HepG2 (cell line): ENCODE data around the gene NCLN. TPM values are rescaled to one million over a fixed set of nuclear protein-coding genes. Genes with fewer than 3 reads are reported as not detected.
A peak's percentile ranks its signal among the peaks of the same experiment; 100 is the strongest.

Experiments
- ATAC-seq: fragments of 200-7000 bp; cut with Tn5 transposase; 3 replicates; pipeline ENCODE4 v1.9.1; 2020; ENCODE audit warnings: mild to moderate bottlenecking, moderate library complexity
- BruUV-seq: library from RNA; stranded (reverse); fragments of 400-500 nt; replicated peaks from 2 replicates; lab custom pipeline; 2021; lab: Mats Ljungman, UMichigan
- CTCF ChIA-PET: fragments of 300-600 bp; formaldehyde crosslinking; extraction: SDS; loops from one replicate; lab custom pipeline; 2021; ENCODE audit warnings: low total read pairs, inconsistent platforms, low intra/inter-chr PET ratio; lab: Yijun Ruan, JAX
- POLR2A ChIA-PET: fragments of 350-600 bp; sonication (Branson Sonifier 250); formaldehyde crosslinking; loops from one replicate; lab custom pipeline; 2020; ENCODE audit warnings: antibody characterized with exemption, inconsistent platforms; lab: Yijun Ruan, JAX
- DNase-seq: peaks from one replicate; pipeline ENCODE4 v3.0.0-alpha.2; 2015; ENCODE audit warnings: low spot score
- FAIRE-seq: peaks from 3 replicates; lab custom pipeline; 2011; peaks lifted over from hg19 to GRCh38; lab: Jason Lieb, UNC
- H2AFZ ChIP-seq: one replicate; pipeline ENCODE4 v1.6.1; 2011; ENCODE audit warnings: low read length, inconsistent platforms
- H3K27ac ChIP-seq: fragments of 300-600 bp; 3 replicates; pipeline ENCODE4 v1.8.0; 2011; ENCODE audit warnings: mixed run types, mild to moderate bottlenecking, mixed read lengths, low read length, inconsistent platforms; ENCODE audit not compliant: insufficient read depth; ENCODE audit errors: extremely low read length
- H3K27me3 ChIP-seq, 2 experiments: fragments of 200-600 bp in 1 of 2; 2 replicates in 1 of 2; 3 replicates in 1 of 2; pipeline versions ENCODE4 v1.6.0 to v1.8.0; 2011; ENCODE audit warnings: low read length in 2 of 2, mild to moderate bottlenecking in 2 of 2, moderate library complexity in 2 of 2, inconsistent platforms in 1 of 2; ENCODE audit not compliant: insufficient read depth in 2 of 2, control insufficient read depth in 1 of 2
- H3K36me3 ChIP-seq, 2 experiments: fragments of 200-600 bp in 1 of 2; replicated peaks in 1 of 2; 2 replicates in 1 of 2; 3 replicates in 1 of 2; pipeline versions ENCODE4 v1.5.1 to v1.8.0; 2011; ENCODE audit warnings: low read length in 2 of 2, inconsistent platforms in 1 of 2; ENCODE audit not compliant: insufficient read depth in 2 of 2, control insufficient read depth in 1 of 2
- H3K4me1 ChIP-seq: 2 replicates; pipeline ENCODE4 v1.5.1; 2012; ENCODE audit warnings: low read length, inconsistent platforms; ENCODE audit not compliant: insufficient read depth
- H3K4me2 ChIP-seq: 2 replicates; pipeline ENCODE4 v1.6.0; 2011; ENCODE audit warnings: low read depth, low read length, inconsistent platforms
- H3K4me3 ChIP-seq, 3 experiments: fragments of 200-600 bp in 1 of 3; sonication (generic), shearing (Covaris generic) in 1 of 3; replicated peaks in 1 of 3; 2 replicates each; pipeline ENCODE4 v1.5.1; 2011 to 2016; ENCODE audit warnings: low read length in 3 of 3, inconsistent platforms in 2 of 3, low read depth in 2 of 3, mild to moderate bottlenecking in 2 of 3, control low read depth in 1 of 3, mixed read lengths in 1 of 3; ENCODE audit not compliant: insufficient read depth in 1 of 3
- H3K79me2 ChIP-seq: one replicate; pipeline ENCODE4 v1.6.1; 2011; ENCODE audit warnings: low read length, inconsistent platforms; ENCODE audit not compliant: insufficient read depth
- H3K9ac ChIP-seq: 2 replicates; pipeline ENCODE4 v1.6.0; 2011; ENCODE audit warnings: mild to moderate bottlenecking, low read depth, low read length, inconsistent platforms; ENCODE audit not compliant: insufficient read depth
- H3K9me3 ChIP-seq: 2 replicates; pipeline ENCODE4 v1.5.1; 2012; ENCODE audit warnings: mild to moderate bottlenecking, low read length
- H4K20me1 ChIP-seq: 2 replicates; pipeline ENCODE4 v1.6.0; 2011; ENCODE audit warnings: inconsistent platforms, mild to moderate bottlenecking, low read length, moderate library complexity; ENCODE audit not compliant: insufficient read depth
- CENPX ChIP-seq: sonication (generic); formaldehyde crosslinking; IDR thresholded peaks from 2 replicates; pipeline ENCODE4 v1.9.0; 2021; ENCODE audit warnings: mild to moderate bottlenecking, missing genetic modification reagents, moderate library complexity
- FOXC1 ChIP-seq: sonication (generic); formaldehyde crosslinking; IDR thresholded peaks from 2 replicates; pipeline ENCODE4 v1.8.0; 2022; ENCODE audit warnings: mild to moderate bottlenecking, missing genetic modification reagents, borderline replicate concordance
- HBP1 ChIP-seq: IDR thresholded peaks from 2 replicates; pipeline ENCODE4 v1.6.1; 2016; ENCODE audit warnings: low read depth, control low read depth
- NFE2L2 ChIP-seq: fragments of 150-350 bp; IDR thresholded peaks from 2 replicates; pipeline ENCODE4 v1.6.1; 2014; ENCODE audit warnings: low read length
- RFX3 ChIP-seq: IDR thresholded peaks from 2 replicates; pipeline ENCODE4 v1.6.1; 2016; ENCODE audit warnings: missing biosample characterization, missing genetic modification reagents
- RORA ChIP-seq: sonication (generic); formaldehyde crosslinking; IDR thresholded peaks from 2 replicates; pipeline ENCODE4 v1.5.0; 2020; ENCODE audit warnings: mild to moderate bottlenecking, missing genetic modification reagents, moderate library complexity
- ZNF883 ChIP-seq: sonication (generic); formaldehyde crosslinking; IDR thresholded peaks from 2 replicates; pipeline ENCODE4 v1.5.1; 2020; ENCODE audit warnings: mild to moderate bottlenecking, missing genetic modification reagents; ENCODE audit errors: not compliant biosample characterization
- WGBS: methylation state at CpG from one replicate; pipeline ENCODE4 v1.1.6; 2017; ENCODE audit warnings: low lambda C conversion rate; 5-methylcytosine and 5-hydroxymethylcytosine counted together
- in situ Hi-C: cut with HindIII; loops from 2 replicates; pipeline ENCODE4 v1.10.0; 2017; ENCODE audit warnings: low pct_unique_long_range_greater_than_20kb; ENCODE audit not compliant: extremely low pct_ligation_motif_present
- intact Hi-C: fragments of 100-400 bp; cut with micrococcal nuclease; formaldehyde crosslinking; loops from one replicate; pipeline ENCODE4 v1.10.0; 2022; ENCODE audit not compliant: unreplicated experiment
- polyA plus RNA-seq, 8 experiments: library from polyadenylated mRNA; depleted of rRNA in 3 of 8; stranded (reverse) in 7 of 8; unstranded in 1 of 8; fragments of >200 nt; fragmentation: Illumina TruSeq in 4 of 8; extraction: Trizol in 4 of 8; gene quantifications; 2 replicates each; pipeline versions ENCODE4 v1.2.1 to v1.2.3, GENCODE V29; 2011 to 2016; ENCODE audit warnings: low read depth in 4 of 8, missing spikeins in 1 of 8, mixed read lengths in 1 of 8; ENCODE audit not compliant: insufficient read depth in 1 of 8
- total RNA-seq, 5 experiments: library from RNA; depleted of rRNA; stranded (reverse); fragments of >200 nt; fragmentation: Illumina TruSeq; extraction: Trizol; gene quantifications; 2 replicates each; pipeline ENCODE4 v1.2.3, GENCODE V29; 2016; ENCODE audit warnings: low read depth in 1 of 5
- TF ChIP-seq, protein P1 (sequence below): sonication (generic); formaldehyde crosslinking; IDR thresholded peaks from 2 replicates; pipeline ENCODE4 v1.5.1; 2020; ENCODE audit warnings: mild to moderate bottlenecking, missing genetic modification reagents, moderate library complexity
- TF ChIP-seq, protein P2 (sequence below): sonication (generic); formaldehyde crosslinking; IDR thresholded peaks from 2 replicates; pipeline ENCODE4 v1.4.0; 2020; ENCODE audit warnings: missing genetic modification reagents
- TF ChIP-seq, protein P3 (sequence below): sonication (generic); formaldehyde crosslinking; IDR thresholded peaks from 2 replicates; pipeline ENCODE4 v1.4.0; 2020; ENCODE audit warnings: missing genetic modification reagents

NCLN gene
- total and polyA plus RNA-seq, 2 of the 13 experiments (the other 11 are each of a cell fraction or from before 2014, with no cell fraction given): 42.6 to 56.0 TPM

DNA sequence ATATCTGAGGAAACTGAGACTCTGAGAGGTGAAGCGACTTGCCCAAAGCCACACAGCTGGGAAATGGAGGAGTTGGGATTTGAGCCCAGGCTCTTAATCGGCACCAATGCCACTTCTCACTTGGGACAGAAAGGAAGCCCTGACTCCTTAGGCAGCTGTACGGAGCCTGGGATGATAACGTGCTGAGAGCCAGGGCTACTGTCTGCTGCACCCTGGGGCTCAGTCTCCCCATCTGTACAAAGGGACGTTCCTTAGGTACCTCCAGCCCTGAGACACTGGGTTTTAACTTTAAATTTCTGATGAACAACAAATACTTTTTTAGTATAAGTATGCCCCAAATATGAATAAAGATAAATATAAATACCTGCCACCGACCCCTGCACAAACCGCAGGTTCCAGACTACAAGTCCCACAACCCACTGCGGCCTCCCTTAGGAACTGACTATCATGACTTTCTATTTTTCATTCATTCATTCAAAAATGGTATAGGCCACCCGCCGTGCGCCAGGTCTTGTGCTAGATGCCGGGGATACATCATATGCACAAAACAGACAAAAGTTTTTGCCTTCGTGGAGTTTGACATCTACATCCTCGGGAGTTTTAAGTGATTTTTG, 776 bp upstream of the NCLN start:
- FAIRE-seq (no peak), ATAC-seq (peak; percentile 68), DNase-seq (no peak)
- no peaks in the 10 kb centered on the region for H3K27me3 ChIP-seq
- peak overlapping the region; percentile 96 for H2AFZ ChIP-seq
- H3K36me3 ChIP-seq: peaks cover 2 to 6% of the 10 kb centered on the region in 2 experiments; a peak in 3 of 5 replicates
- H3K27ac ChIP-seq: peak overlapping the region; percentile 71
- ChIA-PET CTCF (no interaction called here), POLR2A (interaction anchor here (1.5 kb wide), 1 partner anchor 13 kb away, joined by 3 read pairs; no protein-coding TSS in a partner anchor)
- no TSS peak for BruUV-seq
- H3K9me3 ChIP-seq: no peaks in the 10 kb centered on the region
- H3K4me2 ChIP-seq: peak overlapping the region; percentile 95
- WGBS: 7% methylated on average over 14 of the region's 14 CpGs
- H3K79me2 ChIP-seq: peaks cover 39% of the 10 kb centered on the region
- H3K9ac ChIP-seq: peak overlapping the region; percentile 88
- H4K20me1 ChIP-seq: peaks cover 7% of the 10 kb centered on the region; the same call in 1 of the 2 replicates
- peaks cover 32% of the 10 kb centered on the region for H3K4me1 ChIP-seq
- intact Hi-C loops (no loop called here), in situ Hi-C loops (no loop called here)
- peak overlapping the region; percentile 61 to 98 (median 93) for H3K4me3 ChIP-seq
- TF ChIP-seq, protein P1, sequence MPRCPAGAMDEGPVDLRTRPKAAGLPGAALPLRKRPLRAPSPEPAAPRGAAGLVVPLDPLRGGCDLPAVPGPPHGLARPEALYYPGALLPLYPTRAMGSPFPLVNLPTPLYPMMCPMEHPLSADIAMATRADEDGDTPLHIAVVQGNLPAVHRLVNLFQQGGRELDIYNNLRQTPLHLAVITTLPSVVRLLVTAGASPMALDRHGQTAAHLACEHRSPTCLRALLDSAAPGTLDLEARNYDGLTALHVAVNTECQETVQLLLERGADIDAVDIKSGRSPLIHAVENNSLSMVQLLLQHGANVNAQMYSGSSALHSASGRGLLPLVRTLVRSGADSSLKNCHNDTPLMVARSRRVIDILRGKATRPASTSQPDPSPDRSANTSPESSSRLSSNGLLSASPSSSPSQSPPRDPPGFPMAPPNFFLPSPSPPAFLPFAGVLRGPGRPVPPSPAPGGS (CRISPR knock-in tag): no peak
- no peak for TF ChIP-seq CENPX
- TF ChIP-seq, protein P2, sequence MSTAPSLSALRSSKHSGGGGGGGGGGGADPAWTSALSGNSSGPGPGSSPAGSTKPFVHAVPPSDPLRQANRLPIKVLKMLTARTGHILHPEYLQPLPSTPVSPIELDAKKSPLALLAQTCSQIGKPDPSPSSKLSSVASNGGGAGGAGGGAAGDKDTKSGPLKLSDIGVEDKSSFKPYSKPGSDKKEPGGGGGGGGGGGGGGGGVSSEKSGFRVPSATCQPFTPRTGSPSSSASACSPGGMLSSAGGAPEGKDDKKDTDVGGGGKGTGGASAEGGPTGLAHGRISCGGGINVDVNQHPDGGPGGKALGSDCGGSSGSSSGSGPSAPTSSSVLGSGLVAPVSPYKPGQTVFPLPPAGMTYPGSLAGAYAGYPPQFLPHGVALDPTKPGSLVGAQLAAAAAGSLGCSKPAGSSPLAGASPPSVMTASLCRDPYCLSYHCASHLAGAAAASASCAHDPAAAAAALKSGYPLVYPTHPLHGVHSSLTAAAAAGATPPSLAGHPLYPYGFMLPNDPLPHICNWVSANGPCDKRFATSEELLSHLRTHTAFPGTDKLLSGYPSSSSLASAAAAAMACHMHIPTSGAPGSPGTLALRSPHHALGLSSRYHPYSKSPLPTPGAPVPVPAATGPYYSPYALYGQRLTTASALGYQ: no peak
- TF ChIP-seq, protein P3, sequence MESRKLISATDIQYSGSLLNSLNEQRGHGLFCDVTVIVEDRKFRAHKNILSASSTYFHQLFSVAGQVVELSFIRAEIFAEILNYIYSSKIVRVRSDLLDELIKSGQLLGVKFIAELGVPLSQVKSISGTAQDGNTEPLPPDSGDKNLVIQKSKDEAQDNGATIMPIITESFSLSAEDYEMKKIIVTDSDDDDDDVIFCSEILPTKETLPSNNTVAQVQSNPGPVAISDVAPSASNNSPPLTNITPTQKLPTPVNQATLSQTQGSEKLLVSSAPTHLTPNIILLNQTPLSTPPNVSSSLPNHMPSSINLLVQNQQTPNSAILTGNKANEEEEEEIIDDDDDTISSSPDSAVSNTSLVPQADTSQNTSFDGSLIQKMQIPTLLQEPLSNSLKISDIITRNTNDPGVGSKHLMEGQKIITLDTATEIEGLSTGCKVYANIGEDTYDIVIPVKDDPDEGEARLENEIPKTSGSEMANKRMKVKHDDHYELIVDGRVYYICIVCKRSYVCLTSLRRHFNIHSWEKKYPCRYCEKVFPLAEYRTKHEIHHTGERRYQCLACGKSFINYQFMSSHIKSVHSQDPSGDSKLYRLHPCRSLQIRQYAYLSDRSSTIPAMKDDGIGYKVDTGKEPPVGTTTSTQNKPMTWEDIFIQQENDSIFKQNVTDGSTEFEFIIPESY (CRISPR knock-in tag): no peak
- no peak for TF ChIP-seq RORA (CRISPR knock-in tag)
- peak; percentile 55 for TF ChIP-seq NFE2L2
- peak; percentile 100 for TF ChIP-seq HBP1 (CRISPR knock-in tag)
- no peak for TF ChIP-seq FOXC1 (CRISPR knock-in tag)
- no peak for TF ChIP-seq ZNF883 (CRISPR knock-in tag)
- TF ChIP-seq RFX3 (CRISPR knock-in tag): no peak
